ENCODE results near the gene AMHR2.
A peak's percentile ranks its signal among the peaks of the same experiment; 100 is the strongest.
"Not testable (repeated sequence)": the region's sequence is repeated elsewhere in the genome, so short reads cannot be mapped to it uniquely, and the experiment has no call there.

Gene AMHR2

DNA sequence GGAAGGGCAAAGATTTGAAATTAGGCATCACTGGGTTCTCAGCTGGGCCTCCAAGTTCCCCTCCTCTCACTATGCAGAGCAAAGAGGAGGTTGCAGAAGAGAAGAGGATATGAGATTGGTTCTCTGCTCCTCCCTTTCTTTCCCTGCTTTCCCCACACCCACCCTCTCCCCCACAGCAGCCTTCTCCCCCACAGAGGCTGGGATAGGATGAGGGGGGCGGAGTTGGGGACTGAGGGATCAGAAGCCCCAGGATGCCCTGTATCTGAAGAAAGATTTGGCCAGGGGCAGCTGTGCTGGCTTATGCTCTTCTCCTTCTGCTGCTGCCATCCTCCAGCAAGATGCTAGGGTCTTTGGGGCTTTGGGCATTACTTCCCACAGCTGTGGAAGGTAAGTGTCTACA, at the start of gene AMHR2:
Gene AMHR2, plus strand, starts transcription at position 259 of the 400 bp plus-strand sequence. Its CDS starts 80 bp downstream, at position 339.
- no peak for DNase-seq

DNA sequence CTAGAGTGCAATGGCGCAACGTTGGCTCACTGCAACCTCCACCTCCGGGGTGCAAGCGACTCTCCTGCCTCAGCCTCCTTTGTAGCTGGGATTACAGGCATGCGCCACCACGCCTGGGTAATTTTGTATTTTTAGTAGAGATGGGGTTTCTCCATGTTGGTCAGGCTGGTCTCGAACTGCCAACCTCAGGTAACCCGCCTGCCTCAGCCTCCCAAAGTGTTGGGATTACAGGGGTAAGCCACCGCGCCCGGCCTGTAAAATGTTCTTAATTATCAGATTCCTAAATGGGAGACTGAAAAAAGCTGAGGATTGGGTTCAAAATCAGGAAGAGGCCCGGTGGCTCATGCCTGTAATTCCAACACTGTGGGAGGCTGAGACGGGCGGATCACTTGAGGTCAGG, 49.4 kb upstream of the AMHR2 start:
- not testable (repeated sequence) for DNase-seq

DNA sequence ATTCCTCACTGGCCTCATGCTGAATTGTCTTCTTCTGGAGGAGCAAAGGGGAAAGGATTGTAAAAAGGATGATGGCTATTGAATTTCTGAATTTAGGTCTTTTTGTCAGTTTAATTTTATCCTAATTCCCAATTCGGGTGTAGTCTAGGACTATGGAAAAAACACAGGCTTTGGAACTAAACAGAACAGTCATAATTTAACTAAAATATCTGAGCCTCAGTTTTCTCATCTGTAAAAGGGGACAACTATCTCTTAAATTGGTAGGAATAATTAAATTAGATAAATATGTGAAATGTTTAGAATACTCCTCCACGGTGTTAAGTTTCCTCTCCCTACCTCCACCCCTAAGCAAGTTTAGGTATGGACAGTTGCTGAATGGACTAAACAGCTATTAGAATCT, 46.9 kb upstream of the AMHR2 start:
- DNase-seq: no peak

DNA sequence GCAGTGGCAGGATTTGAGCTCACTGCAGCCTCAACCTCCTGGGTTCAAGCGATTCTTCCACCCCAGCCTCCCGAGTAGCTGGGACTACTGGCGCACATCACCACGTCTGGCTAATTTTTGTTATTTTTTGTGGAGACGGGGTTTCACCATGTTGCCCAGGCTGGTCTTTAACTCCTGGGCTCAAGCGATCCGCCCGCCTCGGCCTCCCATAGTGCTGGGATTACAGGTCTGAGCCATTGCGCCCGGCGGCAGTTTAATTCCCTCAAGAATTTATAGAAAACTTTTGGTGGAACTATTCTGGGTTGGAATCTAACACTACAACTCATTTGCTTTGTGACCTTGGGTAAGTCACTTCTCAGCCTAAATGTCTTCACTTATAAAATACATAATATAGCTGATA, 45.4 kb upstream of the AMHR2 start:
- DNase-seq: no peak

DNA sequence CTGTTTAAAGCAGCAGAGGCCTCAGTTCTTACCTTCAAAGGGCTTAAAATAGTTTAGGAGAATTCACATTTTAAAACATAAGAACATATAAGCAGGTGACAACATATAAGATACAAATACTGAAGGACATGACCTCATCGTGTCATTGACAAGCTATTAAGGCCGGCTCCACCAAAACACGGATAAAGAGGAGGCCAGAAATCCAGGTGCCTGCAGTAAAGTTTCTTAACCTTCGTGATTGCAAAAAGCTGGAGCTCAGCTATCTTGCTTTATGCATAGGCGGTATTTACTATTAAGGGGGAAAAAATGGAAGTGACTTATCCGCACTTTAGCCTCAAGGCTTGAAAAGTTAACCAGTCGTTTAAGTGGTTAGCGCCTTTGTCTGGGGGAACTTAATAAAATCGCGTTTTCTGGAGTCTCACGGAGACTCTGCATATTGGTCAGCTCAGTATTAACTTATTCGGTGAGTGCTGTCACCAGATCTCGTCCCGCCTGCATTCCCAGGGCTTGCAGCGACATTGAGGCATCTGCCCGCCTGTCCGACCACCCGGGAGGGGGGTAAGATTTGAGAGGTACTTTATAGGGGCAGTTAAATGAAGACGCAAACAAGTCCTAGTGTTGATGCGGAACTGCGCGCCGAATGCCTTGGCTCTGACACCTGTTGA, 44.8 kb upstream of the AMHR2 start:
- DNase-seq: peak; percentile 47

DNA sequence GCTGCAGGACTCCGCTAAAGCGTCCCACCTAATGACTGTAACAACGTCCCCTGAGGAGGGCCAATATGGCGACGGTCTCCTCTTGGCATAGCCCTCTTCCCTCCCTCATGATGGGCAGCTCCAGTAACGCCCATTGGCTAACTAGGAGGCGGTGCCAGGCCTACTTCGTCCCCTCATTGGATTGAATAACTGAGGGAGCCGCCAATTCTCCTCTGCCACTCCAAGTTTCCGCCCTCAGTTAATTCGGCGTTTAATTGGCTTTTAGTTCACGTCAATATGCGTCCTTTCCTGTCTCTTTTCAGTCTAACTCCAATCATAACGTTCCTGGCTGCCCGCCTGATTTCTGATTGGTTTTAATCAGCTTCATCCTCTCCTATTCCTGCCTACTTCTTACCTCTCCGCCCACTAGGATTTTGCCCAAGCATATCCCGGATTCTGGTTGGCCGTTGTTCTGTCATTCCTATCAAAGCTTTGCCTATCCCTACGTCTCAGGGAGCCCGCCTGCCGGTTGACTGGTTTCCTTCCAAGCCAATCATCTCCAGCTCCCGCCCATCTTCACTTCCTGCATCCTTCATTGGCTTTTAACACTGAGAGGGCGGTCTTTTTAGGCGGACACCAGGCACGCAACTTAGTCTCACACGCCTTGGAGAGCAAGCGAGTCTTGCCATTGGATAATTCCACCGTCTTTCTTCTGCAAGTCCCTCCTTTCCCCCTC, 44.1 kb upstream of the AMHR2 start:
- peak; percentile 100 for DNase-seq

DNA sequence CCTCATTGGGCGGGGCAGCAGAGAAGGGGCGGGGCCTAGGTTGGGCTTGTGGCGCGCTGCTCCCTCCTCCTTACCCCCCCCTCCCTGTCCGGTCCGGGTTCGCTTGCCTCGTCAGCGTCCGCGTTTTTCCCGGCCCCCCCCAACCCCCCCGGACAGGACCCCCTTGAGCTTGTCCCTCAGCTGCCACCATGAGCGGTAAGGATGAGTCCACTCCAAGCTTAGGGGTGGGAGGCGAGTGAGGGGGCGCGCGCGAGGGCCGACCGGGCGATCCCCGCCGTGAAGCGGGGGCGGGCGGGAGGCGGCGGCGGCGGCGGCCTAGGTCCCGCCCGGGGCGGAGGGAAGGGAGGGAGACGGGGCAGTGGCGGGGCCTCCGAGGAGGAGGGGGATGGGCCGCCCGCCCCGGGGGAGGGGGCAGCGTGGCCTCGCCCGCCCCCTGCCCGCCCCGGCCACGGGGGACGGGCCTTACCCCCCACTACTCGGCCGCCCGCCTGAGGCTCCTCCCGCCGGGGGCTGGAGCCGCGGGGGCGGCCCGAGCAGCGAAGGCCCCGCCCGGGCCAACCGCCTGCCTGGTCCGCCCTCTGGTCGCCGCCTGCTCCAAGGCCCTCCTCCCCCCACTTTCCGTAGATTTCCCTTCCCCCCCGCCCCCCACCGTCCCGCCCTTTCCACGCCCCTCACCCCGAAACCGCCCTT, 43.4 kb upstream of the AMHR2 start, which contains the start of gene SP1:
Gene SP1, plus strand, starts transcription at position 73 of the 690 bp plus-strand sequence. Its CDS starts 116 bp downstream, at position 189.
- DNase-seq: peak; percentile 72

DNA sequence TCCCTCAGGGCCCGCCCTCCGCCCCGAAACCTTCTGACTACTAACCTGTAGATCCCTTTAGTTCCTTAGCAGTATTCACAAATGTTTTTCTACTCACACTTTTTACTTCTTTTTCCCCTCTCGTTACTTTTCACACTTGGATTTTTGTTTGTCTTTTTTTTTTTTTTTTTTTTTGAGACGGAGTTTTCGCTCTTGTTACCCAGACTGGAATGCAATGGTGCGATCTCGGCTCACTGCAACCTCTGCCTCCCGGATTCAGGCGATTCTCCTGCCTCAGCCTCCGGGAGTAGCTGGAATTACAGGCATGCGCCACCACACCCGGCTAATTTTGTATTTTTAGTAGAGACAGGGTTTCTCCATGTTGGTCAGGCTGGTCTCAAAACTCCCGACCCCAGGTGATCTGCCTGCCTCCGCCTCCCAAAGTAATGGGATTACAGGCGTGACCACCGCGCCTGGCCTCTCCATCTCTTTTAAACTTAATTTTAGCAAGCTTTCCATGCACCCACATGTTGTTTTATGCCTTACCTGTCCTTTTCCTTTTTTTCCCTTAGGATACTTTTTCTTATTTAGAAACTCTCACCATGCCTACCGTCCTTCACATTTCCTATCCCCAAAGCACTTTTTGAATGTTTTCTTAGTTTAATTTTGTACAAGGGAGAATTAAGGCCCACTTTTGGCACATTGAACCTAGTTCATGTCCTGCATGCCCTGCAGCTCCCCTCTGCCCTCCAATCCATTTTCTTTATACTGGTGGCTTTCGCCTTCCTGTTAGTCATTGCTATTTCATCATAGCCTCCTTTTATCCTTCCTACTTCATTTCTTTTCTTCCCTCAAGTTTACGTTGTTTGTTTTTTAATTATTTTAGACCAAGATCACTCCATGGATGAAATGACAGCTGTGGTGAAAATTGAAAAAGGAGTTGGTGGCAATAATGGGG, 42.6 kb upstream of the AMHR2 start:
- no peak for DNase-seq

DNA sequence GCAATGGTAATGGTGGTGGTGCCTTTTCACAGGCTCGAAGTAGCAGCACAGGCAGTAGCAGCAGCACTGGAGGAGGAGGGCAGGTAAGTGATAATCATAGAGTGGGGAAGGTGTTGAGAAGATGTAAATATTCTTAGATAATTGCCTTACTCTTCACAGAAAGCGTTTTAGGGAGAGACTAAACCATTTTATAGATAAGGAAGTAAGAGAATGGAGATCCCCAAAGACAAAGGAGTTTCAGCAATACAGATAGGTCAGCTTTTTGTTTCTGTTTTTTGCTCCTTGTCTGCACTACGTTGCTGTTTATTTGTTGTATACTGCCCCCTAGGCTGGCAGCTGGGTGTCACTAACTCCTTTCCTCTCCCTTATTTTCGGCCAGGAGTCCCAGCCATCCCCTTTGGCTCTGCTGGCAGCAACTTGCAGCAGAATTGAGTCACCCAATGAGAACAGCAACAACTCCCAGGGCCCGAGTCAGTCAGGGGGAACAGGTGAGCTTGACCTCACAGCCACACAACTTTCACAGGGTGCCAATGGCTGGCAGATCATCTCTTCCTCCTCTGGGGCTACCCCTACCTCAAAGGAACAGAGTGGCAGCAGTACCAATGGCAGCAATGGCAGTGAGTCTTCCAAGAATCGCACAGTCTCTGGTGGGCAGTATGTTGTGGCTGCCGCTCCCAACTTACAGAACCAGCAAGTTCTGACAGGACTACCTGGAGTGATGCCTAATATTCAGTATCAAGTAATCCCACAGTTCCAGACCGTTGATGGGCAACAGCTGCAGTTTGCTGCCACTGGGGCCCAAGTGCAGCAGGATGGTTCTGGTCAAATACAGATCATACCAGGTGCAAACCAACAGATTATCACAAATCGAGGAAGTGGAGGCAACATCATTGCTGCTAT, 41.7 kb upstream of the AMHR2 start:
- no peak for DNase-seq

DNA sequence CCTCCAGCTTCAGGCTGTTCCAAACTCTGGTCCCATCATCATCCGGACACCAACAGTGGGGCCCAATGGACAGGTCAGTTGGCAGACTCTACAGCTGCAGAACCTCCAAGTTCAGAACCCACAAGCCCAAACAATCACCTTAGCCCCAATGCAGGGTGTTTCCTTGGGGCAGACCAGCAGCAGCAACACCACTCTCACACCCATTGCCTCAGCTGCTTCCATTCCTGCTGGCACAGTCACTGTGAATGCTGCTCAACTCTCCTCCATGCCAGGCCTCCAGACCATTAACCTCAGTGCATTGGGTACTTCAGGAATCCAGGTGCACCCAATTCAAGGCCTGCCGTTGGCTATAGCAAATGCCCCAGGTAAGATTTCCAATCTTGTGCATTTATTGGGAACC, 40.4 kb upstream of the AMHR2 start:
- no peak for DNase-seq

DNA sequence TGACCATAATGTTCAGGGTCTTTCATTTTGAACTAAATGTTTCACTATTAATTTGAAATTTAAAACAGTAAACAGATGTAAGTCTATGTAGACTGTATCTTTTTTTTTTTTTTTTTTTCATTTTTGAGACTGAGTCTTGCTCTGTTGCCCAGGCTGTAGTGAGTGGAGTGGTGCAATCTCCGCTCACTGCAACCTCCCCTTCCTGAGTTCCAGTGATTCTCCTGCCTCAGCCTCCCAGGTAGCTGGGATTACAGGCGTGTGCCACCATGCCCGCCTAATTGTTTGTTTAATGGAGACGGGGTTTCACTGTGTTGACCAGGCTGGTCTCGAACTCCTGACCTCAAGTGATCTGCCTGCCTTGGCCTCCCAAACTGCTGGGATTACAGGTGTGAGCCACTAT, 37.3 kb upstream of the AMHR2 start:
- DNase-seq: not testable (repeated sequence)

DNA sequence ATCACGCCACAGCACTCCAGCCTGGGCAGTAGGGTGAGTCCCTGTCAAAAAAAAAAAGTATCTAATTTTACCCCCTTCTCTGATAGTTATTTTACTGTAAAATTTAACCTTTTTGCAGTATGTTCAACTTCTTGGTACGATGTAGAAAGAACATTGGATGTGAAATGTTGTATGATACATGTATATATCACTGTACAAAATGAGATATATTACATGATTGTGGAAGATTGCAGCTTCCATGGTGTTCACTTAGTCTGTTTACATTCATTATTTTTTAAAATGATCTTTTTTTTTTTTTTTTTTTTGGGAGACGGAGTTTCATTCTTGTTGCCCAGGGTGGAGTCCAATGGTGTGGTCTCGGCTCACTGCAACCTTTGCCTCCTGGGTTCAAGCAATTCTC, 34.7 kb upstream of the AMHR2 start:
- DNase-seq: no peak

DNA sequence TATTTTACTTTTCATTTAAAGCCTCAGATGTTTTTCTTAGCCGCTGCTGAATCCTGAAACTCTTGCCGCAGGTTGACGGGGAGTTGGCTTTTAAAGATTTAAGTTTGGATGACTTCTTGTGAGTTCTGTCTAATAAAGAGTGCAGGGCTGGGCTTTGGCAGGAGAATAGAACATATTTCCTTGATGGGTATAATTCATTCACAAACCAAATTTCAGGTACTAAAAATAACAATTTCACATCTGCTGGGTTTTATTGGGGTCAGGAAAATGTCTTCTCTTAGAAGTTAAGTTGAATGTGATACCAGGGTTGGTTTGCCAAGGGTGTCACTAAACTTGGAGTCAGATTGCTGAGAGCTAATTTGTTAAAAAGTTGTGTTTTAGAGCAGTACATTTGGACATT, 34.0 kb upstream of the AMHR2 start:
- no peak for DNase-seq

DNA sequence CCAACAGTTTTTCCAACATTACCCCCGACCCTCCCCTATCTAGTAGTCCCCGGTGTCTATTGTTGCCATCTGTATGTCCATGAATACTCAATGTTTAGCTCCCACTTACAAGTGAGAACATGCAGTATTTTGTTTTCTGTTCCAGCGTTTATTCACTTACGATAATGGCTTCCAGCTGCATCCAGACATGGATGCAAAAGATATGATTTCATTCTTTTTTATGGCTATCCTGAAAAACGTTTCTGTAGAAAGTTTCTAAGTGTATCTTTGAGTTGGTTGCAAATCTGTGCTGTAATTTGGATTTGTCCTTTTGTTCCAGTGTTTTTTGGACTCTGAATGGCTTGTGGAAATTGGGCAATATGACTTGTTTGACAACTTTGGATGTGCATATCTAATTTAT, 31.9 kb upstream of the AMHR2 start:
- no peak for DNase-seq

DNA sequence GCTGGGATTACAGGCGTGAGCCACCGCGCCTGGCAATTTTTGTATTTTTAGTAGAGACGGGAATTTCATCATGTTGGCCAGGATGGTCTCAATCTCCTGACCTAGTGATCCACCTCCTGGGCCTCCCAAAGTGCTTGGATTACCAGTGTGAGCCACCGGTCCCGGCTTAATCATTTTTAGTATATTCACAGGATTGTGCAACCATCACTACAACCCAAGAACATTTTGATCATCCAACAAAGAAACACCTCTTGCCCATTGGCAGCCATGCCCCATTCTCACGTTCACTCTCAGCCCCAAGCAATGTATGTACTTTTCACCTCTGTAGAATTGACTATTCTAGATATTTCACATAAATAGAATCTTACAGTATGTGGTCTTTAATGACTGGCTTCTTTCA, 23.8 kb upstream of the AMHR2 start:
- no peak for DNase-seq

DNA sequence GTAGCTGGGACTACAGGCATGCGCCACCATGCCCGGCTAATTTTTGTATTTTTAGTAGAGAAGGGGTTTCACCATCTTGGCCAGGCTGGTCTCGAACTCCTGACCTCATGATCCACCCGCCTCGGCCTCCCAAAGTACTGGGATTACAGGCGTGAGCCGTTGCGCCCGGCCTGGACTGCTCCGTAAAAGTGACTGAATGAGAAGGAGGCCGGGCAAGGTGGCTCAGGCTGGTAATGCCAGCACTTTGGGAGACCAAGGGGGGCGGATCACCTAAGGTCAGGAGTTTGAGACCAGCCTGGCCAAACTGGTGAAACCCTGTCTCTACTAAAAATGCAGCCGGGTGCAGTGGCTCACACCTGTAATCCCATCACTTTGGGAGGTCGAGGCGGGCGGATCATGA, 21.3 kb upstream of the AMHR2 start:
- DNase-seq: not testable (repeated sequence)

DNA sequence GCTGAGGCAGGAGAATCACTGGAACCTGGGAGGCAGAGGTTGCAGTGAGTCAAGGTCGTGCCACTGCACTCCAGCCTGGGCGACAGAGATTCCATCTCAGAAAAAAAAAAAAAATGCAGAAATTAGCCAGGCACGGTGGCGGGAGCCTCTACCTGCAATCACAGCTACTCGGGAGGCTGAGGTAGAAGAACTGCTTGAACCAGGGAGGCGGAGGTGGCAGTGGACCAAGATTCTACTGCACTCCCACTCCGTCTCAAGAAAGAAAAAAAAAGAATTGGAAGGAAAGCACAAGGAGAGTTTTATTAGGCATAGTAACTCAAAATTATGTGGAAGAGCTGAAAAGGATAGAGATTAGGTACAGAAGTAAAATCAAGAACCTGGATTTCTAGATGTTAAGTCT, 20.8 kb upstream of the AMHR2 start:
- DNase-seq: no peak

DNA sequence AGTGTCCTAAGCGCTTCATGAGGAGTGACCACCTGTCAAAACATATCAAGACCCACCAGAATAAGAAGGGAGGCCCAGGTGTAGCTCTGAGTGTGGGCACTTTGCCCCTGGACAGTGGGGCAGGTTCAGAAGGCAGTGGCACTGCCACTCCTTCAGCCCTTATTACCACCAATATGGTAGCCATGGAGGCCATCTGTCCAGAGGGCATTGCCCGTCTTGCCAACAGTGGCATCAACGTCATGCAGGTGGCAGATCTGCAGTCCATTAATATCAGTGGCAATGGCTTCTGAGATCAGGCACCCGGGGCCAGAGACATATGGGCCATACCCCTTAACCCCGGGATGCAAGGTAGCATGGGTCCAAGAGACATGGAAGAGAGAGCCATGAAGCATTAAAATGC, 12.7 kb upstream of the AMHR2 start:
- no peak for DNase-seq

DNA sequence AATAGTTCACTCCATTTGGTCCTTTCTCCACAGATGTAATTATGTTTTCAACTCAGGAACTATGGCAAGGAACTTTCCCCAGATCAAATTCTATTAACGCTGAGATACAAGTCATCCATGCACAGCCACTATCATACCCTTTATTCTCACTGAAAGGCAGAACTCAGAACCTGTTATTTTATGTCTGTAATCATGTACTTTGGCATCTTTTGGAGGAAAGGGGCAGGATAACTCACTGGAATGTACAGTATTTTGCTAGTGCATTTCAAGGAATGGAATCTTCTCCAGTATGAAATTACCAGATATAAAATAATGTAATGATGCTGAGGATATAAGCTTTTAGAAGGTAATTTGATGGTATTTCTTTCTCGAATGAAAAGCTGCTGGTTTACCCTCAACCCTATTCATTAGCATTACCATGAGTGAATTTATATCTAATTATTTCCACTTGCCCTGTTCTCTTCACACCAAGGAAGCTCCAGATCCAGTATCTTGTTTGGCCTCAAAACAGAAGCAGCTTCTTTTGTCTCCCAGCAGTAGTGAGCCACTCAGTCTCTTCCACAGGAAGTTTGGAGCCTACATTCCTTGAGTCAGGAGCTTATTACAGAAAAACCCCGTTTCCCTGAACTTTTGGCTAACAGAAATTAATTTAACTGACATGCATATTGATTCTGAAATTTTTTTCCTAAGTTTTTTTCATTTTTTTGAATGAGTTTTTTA, 10.0 kb upstream of the AMHR2 start:
- DNase-seq: no peak

DNA sequence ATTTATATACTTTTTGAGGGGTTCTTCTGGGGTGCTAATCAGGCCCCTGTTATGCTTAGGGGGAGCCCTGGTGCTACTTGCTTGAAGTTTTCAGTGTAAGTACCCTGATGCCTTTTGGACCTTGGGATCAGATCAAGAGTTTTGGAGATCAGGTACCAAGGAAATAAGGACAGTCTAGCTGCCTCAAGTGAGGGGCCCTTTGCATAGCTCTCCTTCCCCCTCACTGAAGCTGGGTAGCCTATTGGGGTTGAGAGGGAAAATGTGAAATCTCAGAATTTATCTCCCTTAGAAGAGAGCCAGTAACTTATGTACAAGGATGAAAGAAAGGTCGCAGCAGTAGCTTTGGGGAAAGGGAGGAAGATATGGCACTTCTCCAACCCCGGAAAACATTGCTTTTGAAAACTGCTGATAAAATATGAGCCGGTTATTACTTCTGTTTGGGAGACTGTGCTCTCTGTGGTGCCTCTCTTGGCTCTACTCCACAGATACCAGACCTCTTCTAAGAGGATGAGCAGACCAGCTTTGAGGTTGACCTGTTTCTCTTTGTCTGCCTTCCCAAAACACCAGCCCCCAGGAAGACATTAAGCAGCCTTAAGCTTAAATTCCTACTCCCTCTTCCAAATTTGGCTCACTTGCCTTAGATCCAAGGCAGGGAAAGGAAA, 8.8 kb upstream of the AMHR2 start:
- no peak for DNase-seq
